ENCODE data around the gene CIRBP. TPM values are rescaled to one million over a fixed set of nuclear protein-coding genes. Genes with fewer than 3 reads are reported as not detected.

CIRBP gene
- total and polyA plus RNA-seq, 2 of the 13 experiments (the other 11 are each of a cell fraction or from before 2014, with no cell fraction given), result 133 to 140 TPM

DNA sequence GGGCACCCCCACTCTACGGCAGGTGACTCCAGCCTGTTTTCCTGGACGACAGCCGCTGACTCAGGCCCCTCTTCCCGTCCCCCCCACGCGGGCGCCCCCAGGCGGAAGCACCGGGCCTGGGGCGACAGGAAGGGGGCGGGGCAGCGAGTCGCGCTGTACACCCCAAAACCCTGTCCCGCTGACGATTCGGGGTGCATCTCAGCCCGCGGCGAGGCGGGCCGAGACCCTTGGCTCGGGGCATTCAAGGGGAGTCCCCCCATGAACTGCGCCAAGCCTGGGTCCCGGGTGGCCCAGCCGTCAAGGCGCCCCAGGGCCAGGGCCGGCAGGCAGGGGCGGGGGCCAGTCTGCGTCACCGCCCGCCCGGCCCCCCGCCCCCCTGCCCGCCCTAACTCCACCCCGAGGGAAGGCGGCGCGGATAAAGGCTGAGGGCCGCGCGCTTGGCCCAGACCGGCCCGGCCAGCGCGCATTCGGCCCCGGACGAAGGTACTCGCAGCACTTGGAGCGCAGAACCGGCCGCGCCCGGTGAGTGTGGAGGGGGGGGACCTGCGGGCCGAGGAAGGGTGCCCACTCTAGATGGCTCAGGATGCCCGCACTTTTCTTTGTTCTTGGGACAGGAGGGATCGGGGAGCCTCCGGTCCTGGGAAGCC lies 20.9 kb upstream of the CIRBP start, which contains the start of gene MIDN (continued):
- TF ChIP-seq ZNF180 (CRISPR knock-in tag; IDR thresholded peaks at IDR 0.05; ENCODE audit: borderline replicate concordance, low read depth), result no peak
- TF ChIP-seq, protein P1, sequence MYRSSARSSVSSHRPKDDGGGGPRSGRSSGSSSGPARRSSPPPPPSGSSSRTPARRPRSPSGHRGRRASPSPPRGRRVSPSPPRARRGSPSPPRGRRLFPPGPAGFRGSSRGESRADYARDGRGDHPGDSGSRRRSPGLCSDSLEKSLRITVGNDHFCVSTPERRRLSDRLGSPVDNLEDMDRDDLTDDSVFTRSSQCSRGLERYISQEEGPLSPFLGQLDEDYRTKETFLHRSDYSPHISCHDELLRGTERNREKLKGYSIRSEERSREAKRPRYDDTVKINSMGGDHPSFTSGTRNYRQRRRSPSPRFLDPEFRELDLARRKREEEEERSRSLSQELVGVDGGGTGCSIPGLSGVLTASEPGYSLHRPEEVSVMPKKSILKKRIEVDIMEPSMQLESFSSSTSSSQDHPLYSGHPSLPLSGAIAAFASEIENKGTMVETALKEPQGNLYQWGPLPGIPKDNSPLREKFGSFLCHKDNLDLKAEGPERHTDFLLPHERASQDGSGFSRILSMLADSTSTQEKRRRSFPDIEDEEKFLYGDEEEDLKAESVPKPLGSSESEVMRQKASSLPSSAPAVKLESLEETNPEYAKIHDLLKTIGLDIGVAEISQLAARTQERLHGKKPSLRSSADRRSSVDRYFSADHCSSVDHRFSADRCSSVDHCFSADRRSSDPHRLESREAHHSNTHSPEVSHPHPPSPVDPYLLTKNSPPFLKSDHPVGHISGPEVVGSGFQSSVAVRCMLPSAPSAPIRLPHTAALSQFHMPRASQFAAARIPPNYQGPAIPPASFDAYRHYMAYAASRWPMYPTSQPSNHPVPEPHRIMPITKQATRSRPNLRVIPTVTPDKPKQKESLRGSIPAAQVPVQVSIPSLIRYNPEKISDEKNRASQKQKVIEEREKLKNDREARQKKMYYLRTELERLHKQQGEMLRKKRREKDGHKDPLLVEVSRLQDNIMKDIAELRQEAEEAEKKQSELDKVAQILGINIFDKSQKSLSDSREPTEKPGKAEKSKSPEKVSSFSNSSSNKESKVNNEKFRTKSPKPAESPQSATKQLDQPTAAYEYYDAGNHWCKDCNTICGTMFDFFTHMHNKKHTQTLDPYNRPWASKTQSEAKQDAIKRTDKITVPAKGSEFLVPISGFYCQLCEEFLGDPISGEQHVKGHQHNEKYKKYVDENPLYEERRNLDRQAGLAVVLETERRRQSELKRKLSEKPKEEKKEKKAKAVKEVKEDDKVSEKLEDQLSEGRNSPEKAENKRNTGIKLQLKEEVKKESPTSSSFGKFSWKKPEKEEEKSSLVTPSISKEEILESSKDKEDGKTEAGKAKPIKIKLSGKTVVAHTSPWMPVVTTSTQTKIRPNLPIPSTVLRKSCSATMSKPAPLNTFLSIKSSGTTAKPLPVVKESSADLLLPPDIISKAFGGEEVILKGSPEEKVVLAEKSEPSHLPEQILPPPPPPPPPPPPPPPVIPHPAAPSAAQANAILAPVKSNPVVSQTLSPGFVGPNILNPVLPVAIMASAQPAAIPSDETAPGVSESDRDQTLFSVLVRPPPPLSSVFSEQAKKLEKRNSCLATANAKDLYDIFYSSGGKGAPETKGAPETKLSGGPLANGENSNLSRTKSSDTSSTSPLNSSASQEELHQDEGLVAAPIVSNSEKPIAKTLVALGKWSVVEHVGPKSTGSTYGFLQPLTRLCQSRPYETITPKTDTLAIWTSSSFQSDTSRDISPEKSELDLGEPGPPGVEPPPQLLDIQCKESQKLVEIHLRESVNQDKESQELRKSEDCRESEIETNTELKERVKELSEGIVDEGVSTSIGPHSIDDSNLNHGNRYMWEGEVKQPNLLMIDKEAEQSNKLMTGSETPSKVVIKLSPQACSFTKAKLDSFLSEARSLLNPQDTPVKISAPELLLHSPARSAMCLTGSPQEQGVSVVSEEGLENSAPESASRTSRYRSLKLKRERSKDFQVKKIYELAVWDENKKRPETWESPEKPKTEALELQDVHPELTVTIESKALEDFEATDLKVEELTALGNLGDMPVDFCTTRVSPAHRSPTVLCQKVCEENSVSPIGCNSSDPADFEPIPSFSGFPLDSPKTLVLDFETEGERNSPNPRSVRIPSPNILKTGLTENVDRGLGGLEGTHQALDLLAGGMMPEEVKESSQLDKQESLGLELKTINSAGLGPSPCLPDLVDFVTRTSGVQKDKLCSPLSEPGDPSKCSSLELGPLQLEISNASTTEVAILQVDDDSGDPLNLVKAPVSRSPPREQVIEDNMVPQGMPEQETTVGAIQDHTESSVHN (CRISPR knock-in tag; IDR thresholded peaks at IDR 0.05), result no peak
- TF ChIP-seq ZBTB3 (CRISPR knock-in tag; IDR thresholded peaks at IDR 0.05; ENCODE audit: borderline replicate concordance, low read depth), result no peak
- TF ChIP-seq SETDB1 (CRISPR knock-in tag; IDR thresholded peaks at IDR 0.05; ENCODE audit: borderline replicate concordance), result no peak
- 0 out of 2 replicates have a peak, but pooled peaks have one; percentile 69 for TF ChIP-seq ZNF567 (CRISPR knock-in tag; IDR thresholded peaks at IDR 0.05; ENCODE audit: borderline replicate concordance)
- TF ChIP-seq NFKB2 (CRISPR knock-in tag; IDR thresholded peaks at IDR 0.05; ENCODE audit: borderline replicate concordance), result peak; percentile 84; the same call in 1 of the 2 replicates
- 0 out of 2 replicates have a peak, but pooled peaks have one; percentile 62 for TF ChIP-seq IRX3 (CRISPR knock-in tag; IDR thresholded peaks at IDR 0.05; ENCODE audit: borderline replicate concordance, low read depth)
- TF ChIP-seq MZF1 (CRISPR knock-in tag; IDR thresholded peaks at IDR 0.05; ENCODE audit: borderline replicate concordance), result no peak
- no peak for TF ChIP-seq TSC22D2 (CRISPR knock-in tag; IDR thresholded peaks at IDR 0.05; ENCODE audit: borderline replicate concordance)
- peak; percentile 93 for TF ChIP-seq RBM22 (optimal IDR thresholded peaks at IDR 0.05; ENCODE audit: low read length)
- TF ChIP-seq PHF8 (CRISPR knock-in tag; IDR thresholded peaks at IDR 0.05), result peak; percentile 85
- TF ChIP-seq ZNF879 (CRISPR knock-in tag; IDR thresholded peaks at IDR 0.05), result no peak
- no peak for TF ChIP-seq ZNF75D (CRISPR knock-in tag; IDR thresholded peaks at IDR 0.05; ENCODE audit: borderline replicate concordance)
- TF ChIP-seq HNRNPUL1 (IDR thresholded peaks at IDR 0.05; ENCODE audit: low read depth, low read length), result no peak
- TF ChIP-seq, protein P2, sequence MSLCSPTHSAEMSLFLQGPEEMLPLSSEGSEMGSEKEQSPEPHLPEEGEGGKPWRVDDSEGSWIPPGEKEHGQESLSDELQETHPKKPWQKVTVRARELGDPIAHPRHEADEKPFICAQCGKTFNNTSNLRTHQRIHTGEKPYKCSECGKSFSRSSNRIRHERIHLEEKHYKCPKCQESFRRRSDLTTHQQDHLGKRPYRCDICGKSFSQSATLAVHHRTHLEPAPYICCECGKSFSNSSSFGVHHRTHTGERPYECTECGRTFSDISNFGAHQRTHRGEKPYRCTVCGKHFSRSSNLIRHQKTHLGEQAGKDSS (CRISPR knock-in tag; IDR thresholded peaks at IDR 0.05; ENCODE audit: borderline replicate concordance, low read depth), result no peak; the same call in 1 of the 2 replicates
- TF ChIP-seq ZC3H13 (CRISPR knock-in tag; IDR thresholded peaks at IDR 0.05), result peak; percentile 65
- TF ChIP-seq ZBTB42 (CRISPR knock-in tag; IDR thresholded peaks at IDR 0.05), result 0 out of 2 replicates have a peak, but pooled peaks have one; percentile 79
- TF ChIP-seq RCOR2 (CRISPR knock-in tag; IDR thresholded peaks at IDR 0.05), result no peak

Data from HepG2 (cell line).